ENCODE data around the gene HSP90AA1.

- TF ChIP-seq NANOG (IDR thresholded peaks at IDR 0.05; ENCODE audit: insufficient read depth, low read depth, low read length, poor library complexity, severe bottlenecking), result no peak
- TF ChIP-seq BACH1 (IDR thresholded peaks at IDR 0.05; ENCODE audit: low read length), result no peak
- no peak for TF ChIP-seq POLR2A (IDR thresholded peaks at IDR 0.05; ENCODE audit: control extremely low read depth in 1 of 2, low read depth in 2 of 2, low read length in 2 of 2)
- TF ChIP-seq GABPA (IDR thresholded peaks at IDR 0.05; ENCODE audit: borderline replicate concordance, insufficient read depth, low read length), result no peak
- TF ChIP-seq, protein P1, sequence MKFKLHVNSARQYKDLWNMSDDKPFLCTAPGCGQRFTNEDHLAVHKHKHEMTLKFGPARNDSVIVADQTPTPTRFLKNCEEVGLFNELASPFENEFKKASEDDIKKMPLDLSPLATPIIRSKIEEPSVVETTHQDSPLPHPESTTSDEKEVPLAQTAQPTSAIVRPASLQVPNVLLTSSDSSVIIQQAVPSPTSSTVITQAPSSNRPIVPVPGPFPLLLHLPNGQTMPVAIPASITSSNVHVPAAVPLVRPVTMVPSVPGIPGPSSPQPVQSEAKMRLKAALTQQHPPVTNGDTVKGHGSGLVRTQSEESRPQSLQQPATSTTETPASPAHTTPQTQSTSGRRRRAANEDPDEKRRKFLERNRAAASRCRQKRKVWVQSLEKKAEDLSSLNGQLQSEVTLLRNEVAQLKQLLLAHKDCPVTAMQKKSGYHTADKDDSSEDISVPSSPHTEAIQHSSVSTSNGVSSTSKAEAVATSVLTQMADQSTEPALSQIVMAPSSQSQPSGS (IDR thresholded peaks at IDR 0.05; ENCODE audit: low read length), result no peak
- TF ChIP-seq, protein P2, sequence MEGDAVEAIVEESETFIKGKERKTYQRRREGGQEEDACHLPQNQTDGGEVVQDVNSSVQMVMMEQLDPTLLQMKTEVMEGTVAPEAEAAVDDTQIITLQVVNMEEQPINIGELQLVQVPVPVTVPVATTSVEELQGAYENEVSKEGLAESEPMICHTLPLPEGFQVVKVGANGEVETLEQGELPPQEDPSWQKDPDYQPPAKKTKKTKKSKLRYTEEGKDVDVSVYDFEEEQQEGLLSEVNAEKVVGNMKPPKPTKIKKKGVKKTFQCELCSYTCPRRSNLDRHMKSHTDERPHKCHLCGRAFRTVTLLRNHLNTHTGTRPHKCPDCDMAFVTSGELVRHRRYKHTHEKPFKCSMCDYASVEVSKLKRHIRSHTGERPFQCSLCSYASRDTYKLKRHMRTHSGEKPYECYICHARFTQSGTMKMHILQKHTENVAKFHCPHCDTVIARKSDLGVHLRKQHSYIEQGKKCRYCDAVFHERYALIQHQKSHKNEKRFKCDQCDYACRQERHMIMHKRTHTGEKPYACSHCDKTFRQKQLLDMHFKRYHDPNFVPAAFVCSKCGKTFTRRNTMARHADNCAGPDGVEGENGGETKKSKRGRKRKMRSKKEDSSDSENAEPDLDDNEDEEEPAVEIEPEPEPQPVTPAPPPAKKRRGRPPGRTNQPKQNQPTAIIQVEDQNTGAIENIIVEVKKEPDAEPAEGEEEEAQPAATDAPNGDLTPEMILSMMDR (IDR thresholded peaks at IDR 0.05; ENCODE audit: control extremely low read depth in 1 of 3, insufficient read depth in 1 of 3, low read depth in 1 of 3, low read length in 3 of 3), result no peak
- TF ChIP-seq TCF12 (IDR thresholded peaks at IDR 0.05; ENCODE audit: low read depth, low read length), result no peak
- no peak for TF ChIP-seq CREB1 (IDR thresholded peaks at IDR 0.05)
- no peak for TF ChIP-seq CHD2 (IDR thresholded peaks at IDR 0.05; ENCODE audit: low read length)
- TF ChIP-seq EP300 (IDR thresholded peaks at IDR 0.05; ENCODE audit: borderline replicate concordance in 1 of 2, low read depth in 2 of 2, low read length in 2 of 2), result no peak
- no peak for TF ChIP-seq CBX8 (IDR thresholded peaks at IDR 0.05; ENCODE audit: borderline replicate concordance, low read depth, low read length)
Measured at GRCh38 chr14:102125546-102125945, 38.7 kb upstream of the HSP90AA1 start.

All from H1 (cell line).